Mucosa of stomach (tissue), 1 donor: Measurements from ENCODE around the gene MAP3K13.
"Not testable (repeated sequence)": the region's sequence is repeated elsewhere in the genome, so short reads cannot be mapped to it uniquely, and the experiment has no call there.

Experiments used
- H3K27me3 ChIP-seq: one replicate; pipeline ENCODE4 v1.7.0; 2013; ENCODE audit warnings: mild to moderate bottlenecking, low read length; ENCODE audit not compliant: control insufficient read depth, insufficient read depth
- H3K36me3 ChIP-seq: one replicate; pipeline ENCODE4 v1.7.0; 2013; ENCODE audit warnings: low read length; ENCODE audit not compliant: control insufficient read depth, insufficient read depth
- H3K4me1 ChIP-seq: one replicate; pipeline ENCODE4 v1.7.0; 2013; ENCODE audit warnings: mild to moderate bottlenecking, low read length; ENCODE audit not compliant: control insufficient read depth, insufficient read depth
- H3K4me3 ChIP-seq: one replicate; pipeline ENCODE4 v1.7.0; 2013; ENCODE audit warnings: low read length
- H3K9ac ChIP-seq: one replicate; pipeline ENCODE4 v1.7.0; 2013; ENCODE audit warnings: mild to moderate bottlenecking, low read length, moderate library complexity
- H3K9me3 ChIP-seq: one replicate; pipeline ENCODE4 v1.7.0; 2013; ENCODE audit warnings: mild to moderate bottlenecking, low read length, moderate library complexity; ENCODE audit not compliant: control insufficient read depth
- donor health status: Pancreatic carcinoma.

The MAP3K13 gene

GRCh38 chr3:185351396-185351795 lies 11.5 kb upstream of the MAP3K13 start:
- Histone ChIP-seq H3K4me3 (no peak overlapping the region), H3K36me3 (no peaks in the 10 kb centered on the region), H3K27me3 (no peaks in the 10 kb centered on the region), H3K9ac (no peak overlapping the region), H3K4me1 (peaks cover 14% of the 10 kb centered on the region), H3K9me3 (no peaks in the 10 kb centered on the region)

GRCh38 chr3:185353225-185353624 lies 9.7 kb upstream of the MAP3K13 start:
- Histone ChIP-seq H3K36me3 (no peaks in the 10 kb centered on the region), H3K4me3 (no peak overlapping the region), H3K9ac (no peak overlapping the region), H3K27me3 (no peaks in the 10 kb centered on the region), H3K4me1 (peaks cover 14% of the 10 kb centered on the region), H3K9me3 (no peaks in the 10 kb centered on the region)

- Histone ChIP-seq H3K27me3 (no peaks in the 10 kb centered on the region), H3K36me3 (no peaks in the 10 kb centered on the region), H3K9ac (no peak overlapping the region), H3K4me1 (peaks cover 14% of the 10 kb centered on the region), H3K9me3 (no peaks in the 10 kb centered on the region), H3K4me3 (no peak overlapping the region)
Measured at GRCh38 chr3:185353823-185354614, 8.9 kb upstream of the MAP3K13 start.

GRCh38 chr3:185356499-185356898 lies 6.4 kb upstream of the MAP3K13 start:
- no peak overlapping the region for H3K9ac ChIP-seq
- no peak overlapping the region for H3K4me3 ChIP-seq
- H3K4me1 ChIP-seq = peaks cover 14% of the 10 kb centered on the region
- H3K27me3 ChIP-seq = no peaks in the 10 kb centered on the region
- H3K36me3 ChIP-seq = no peaks in the 10 kb centered on the region
- no peaks in the 10 kb centered on the region for H3K9me3 ChIP-seq

GRCh38 chr3:185361920-185362319 lies 1.0 kb upstream of the MAP3K13 start:
- no peak overlapping the region for H3K9ac ChIP-seq
- H3K9me3 ChIP-seq = no peaks in the 10 kb centered on the region
- H3K36me3 ChIP-seq = no peaks in the 10 kb centered on the region
- no peaks in the 10 kb centered on the region for H3K27me3 ChIP-seq
- H3K4me1 ChIP-seq = no peaks in the 10 kb centered on the region
- no peak overlapping the region for H3K4me3 ChIP-seq

- no peaks in the 10 kb centered on the region for H3K36me3 ChIP-seq
- H3K27me3 ChIP-seq = no peaks in the 10 kb centered on the region
- no peaks in the 10 kb centered on the region for H3K9me3 ChIP-seq
- H3K4me1 ChIP-seq = no peaks in the 10 kb centered on the region
- H3K9ac ChIP-seq = peak overlapping the region; percentile 63
- no peak overlapping the region for H3K4me3 ChIP-seq
Measured at GRCh38 chr3:185363662-185364203, 797 bp downstream of the MAP3K13 start.

- Histone ChIP-seq H3K9me3 (no peaks in the 10 kb centered on the region), H3K9ac (no peak overlapping the region), H3K27me3 (no peaks in the 10 kb centered on the region), H3K4me3 (no peak overlapping the region), H3K4me1 (no peaks in the 10 kb centered on the region), H3K36me3 (no peaks in the 10 kb centered on the region)
Measured at GRCh38 chr3:185365291-185366073, 2.5 kb downstream of the MAP3K13 start.

GRCh38 chr3:185366074-185366335 lies 3.1 kb downstream of the MAP3K13 start:
- H3K4me3 ChIP-seq = no peak overlapping the region
- no peaks in the 10 kb centered on the region for H3K36me3 ChIP-seq
- H3K27me3 ChIP-seq = no peaks in the 10 kb centered on the region
- H3K4me1 ChIP-seq = no peaks in the 10 kb centered on the region
- H3K9me3 ChIP-seq = no peaks in the 10 kb centered on the region
- no peak overlapping the region for H3K9ac ChIP-seq

- H3K9me3 ChIP-seq = no peaks in the 10 kb centered on the region
- H3K36me3 ChIP-seq = no peaks in the 10 kb centered on the region
- no peak overlapping the region for H3K4me3 ChIP-seq
- H3K27me3 ChIP-seq = no peaks in the 10 kb centered on the region
- peaks cover 8% of the 10 kb centered on the region for H3K4me1 ChIP-seq
- H3K9ac ChIP-seq = no peak overlapping the region
Measured at GRCh38 chr3:185366913-185367312, 4.0 kb downstream of the MAP3K13 start.

- H3K9me3 ChIP-seq, H3K4me3 ChIP-seq, H3K36me3 ChIP-seq, H3K9ac ChIP-seq, H3K27me3 ChIP-seq: not testable (repeated sequence)
- H3K4me1 ChIP-seq = peaks cover 11% of the 10 kb centered on the region
Measured at GRCh38 chr3:185370349-185370748, 7.4 kb downstream of the MAP3K13 start.

GRCh38 chr3:185371306-185372074 lies 8.6 kb downstream of the MAP3K13 start:
- no peaks in the 10 kb centered on the region for H3K27me3 ChIP-seq
- H3K9ac ChIP-seq = no peak overlapping the region

More at GRCh38 chr3:185371306-185372074, 8.6 kb downstream of the MAP3K13 start:
- Histone ChIP-seq H3K36me3 (no peaks in the 10 kb centered on the region), H3K4me1 (peaks cover 11% of the 10 kb centered on the region), H3K4me3 (no peak overlapping the region), H3K9me3 (no peaks in the 10 kb centered on the region)
